WI38 (cell line): ENCODE data around the gene RIF1.

Experiments
- H3K4me3 ChIP-seq: 2 replicates; pipeline ENCODE4 v1.5.1; 2011; ENCODE audit warnings: low read depth, mild to moderate bottlenecking, control low read depth, low read length
- CTCF ChIP-seq: IDR thresholded peaks from 2 replicates; pipeline ENCODE4 v1.5.1; 2012; ENCODE audit warnings: low read depth, mild to moderate bottlenecking, control low read depth, low read length

RIF1 gene

GRCh38 chr2:151472966-151473365 is 63.3 kb downstream of the RIF1 start:
- no peak overlapping the region for H3K4me3 ChIP-seq
- no peak for TF ChIP-seq CTCF

- no peak for TF ChIP-seq CTCF
- H3K4me3 ChIP-seq, result no peak overlapping the region
Measured at GRCh38 chr2:151475071-151475470, 65.4 kb downstream of the RIF1 start.

GRCh38 chr2:151476287-151476686 is 66.6 kb downstream of the RIF1 start:
- no peak for TF ChIP-seq CTCF
- no peak overlapping the region for H3K4me3 ChIP-seq

- H3K4me3 ChIP-seq, result no peak overlapping the region
- TF ChIP-seq CTCF, result no peak
Measured at GRCh38 chr2:151478011-151478410, 68.3 kb downstream of the RIF1 start.

- no peak for TF ChIP-seq CTCF
- H3K4me3 ChIP-seq, result no peak overlapping the region
Measured at GRCh38 chr2:151481744-151482143, 72.0 kb downstream of the RIF1 start.

- no peak overlapping the region for H3K4me3 ChIP-seq
- no peak for TF ChIP-seq CTCF
Measured at GRCh38 chr2:151482171-151482725, 72.5 kb downstream of the RIF1 start.

GRCh38 chr2:151483546-151483945 is 73.8 kb downstream of the RIF1 start:
- no peak overlapping the region for H3K4me3 ChIP-seq
- no peak for TF ChIP-seq CTCF
